Activated T-cell treated with anti-CD3 and anti-CD28 coated beads, Interleukin-2, amount 50 U/mL, for 1 hour (primary cell): ENCODE measurements around the gene CNDP2.
A peak's percentile ranks its signal among the peaks of the same experiment; 100 is the strongest.
"Not testable (repeated sequence)": the region's sequence is repeated elsewhere in the genome, so short reads cannot be mapped to it uniquely, and the experiment has no call there.

Source experiments
- DNase-seq: peaks from one replicate; pipeline ENCODE4 v3.0.0-alpha.2; 2020

Gene CNDP2

GRCh38 chr18:74473976-74474640 is 22.1 kb upstream of the CNDP2 start:
- DNase-seq, result no peak

GRCh38 chr18:74476140-74476539 is 20.0 kb upstream of the CNDP2 start:
- DNase-seq, result no peak

GRCh38 chr18:74477771-74478170 is 18.4 kb upstream of the CNDP2 start:
- DNase-seq, result no peak

GRCh38 chr18:74478316-74478715 is 17.8 kb upstream of the CNDP2 start:
- no peak for DNase-seq

GRCh38 chr18:74478880-74479279 is 17.3 kb upstream of the CNDP2 start:
- DNase-seq, result no peak

GRCh38 chr18:74479486-74480148 is 16.5 kb upstream of the CNDP2 start:
- no peak for DNase-seq

GRCh38 chr18:74480149-74480651 is 16.0 kb upstream of the CNDP2 start:
- no peak for DNase-seq

- no peak for DNase-seq
Measured at GRCh38 chr18:74482697-74483096, 13.5 kb upstream of the CNDP2 start.

- no peak for DNase-seq
Measured at GRCh38 chr18:74486119-74486849, 9.9 kb upstream of the CNDP2 start.

- DNase-seq, result no peak
Measured at GRCh38 chr18:74488354-74488753, 7.8 kb upstream of the CNDP2 start.

- no peak for DNase-seq
Measured at GRCh38 chr18:74488864-74489263, 7.3 kb upstream of the CNDP2 start.

- no peak for DNase-seq
Measured at GRCh38 chr18:74489676-74490075, 6.5 kb upstream of the CNDP2 start.

GRCh38 chr18:74492259-74492658 is 3.9 kb upstream of the CNDP2 start:
- DNase-seq, result no peak

- peak; percentile 57 for DNase-seq
Measured at GRCh38 chr18:74493689-74494088, 2.5 kb upstream of the CNDP2 start.

GRCh38 chr18:74494514-74494913 is 1.6 kb upstream of the CNDP2 start:
- no peak for DNase-seq

GRCh38 chr18:74496508-74497323 is 553 bp downstream of the CNDP2 start:
- DNase-seq, result no peak

GRCh38 chr18:74497324-74497676 is 1.1 kb downstream of the CNDP2 start:
- DNase-seq, result no peak

- no peak for DNase-seq
Measured at GRCh38 chr18:74497778-74498177, 1.6 kb downstream of the CNDP2 start.

- DNase-seq, result peak; percentile 72
Measured at GRCh38 chr18:74498712-74499627, 2.8 kb downstream of the CNDP2 start.

GRCh38 chr18:74499633-74500032 is 3.5 kb downstream of the CNDP2 start:
- peak; percentile 41 for DNase-seq

GRCh38 chr18:74500372-74500771 is 4.2 kb downstream of the CNDP2 start:
- no peak for DNase-seq

- DNase-seq, result not testable (repeated sequence)
Measured at GRCh38 chr18:74500774-74501173, 4.6 kb downstream of the CNDP2 start.
